IMR-90 (cell line): ENCODE results near the gene DMRTC2. TPM values are rescaled to one million over a fixed set of nuclear protein-coding genes. Genes with fewer than 3 reads are reported as not detected.

Source experiments
- ATAC-seq: fragments of 200-7000 bp; cut with Tn5 transposase; 2 replicates; pipeline ENCODE4 v1.9.1; 2020; ENCODE audit warnings: low read depth, mild to moderate bottlenecking, moderate library complexity
- BruUV-seq: library from RNA; stranded (reverse); fragments of 400-500 nt; replicated peaks from 2 replicates; lab custom pipeline; 2021; lab: Mats Ljungman, UMichigan
- CTCF ChIA-PET: fragments of 300-600 bp; formaldehyde crosslinking; extraction: SDS; loops from one replicate; lab custom pipeline; 2021; ENCODE audit warnings: antibody characterized with exemption; lab: Yijun Ruan, JAX
- POLR2A ChIA-PET: fragments of 300-600 bp; sonication (Branson Sonifier 250); formaldehyde crosslinking; loops from one replicate; lab custom pipeline; 2022; ENCODE audit warnings: antibody characterized with exemption; ENCODE audit not compliant: unreplicated experiment; lab: Charles Lee
- DNase-seq: peaks from one replicate; pipeline ENCODE4 v3.0.0; 2013
- H2AFZ ChIP-seq: replicated peaks from 2 replicates; pipeline ENCODE3; 2013; ENCODE audit warnings: low read length, mild to moderate bottlenecking; ENCODE audit not compliant: poor library complexity
- H2AK5ac ChIP-seq: 2 replicates; pipeline ENCODE4 v1.6.1; 2013; ENCODE audit warnings: low read depth, low read length, inconsistent platforms
- H2AK9ac ChIP-seq: replicated peaks from 2 replicates; pipeline ENCODE3; 2013; ENCODE audit warnings: mild to moderate bottlenecking, low read depth, low read length, moderate library complexity; ENCODE audit not compliant: poor library complexity
- H2BK120ac ChIP-seq: 2 replicates; pipeline ENCODE4 v1.6.1; 2013; ENCODE audit warnings: low read depth, low read length, inconsistent platforms
- H2BK15ac ChIP-seq: 3 replicates; pipeline ENCODE4 v1.6.1; 2013; ENCODE audit warnings: low read depth, low read length, inconsistent platforms
- H2BK20ac ChIP-seq: 2 replicates; pipeline ENCODE4 v1.6.1; 2013; ENCODE audit warnings: low read depth, mild to moderate bottlenecking, inconsistent platforms, low read length, moderate library complexity
- H2BK5ac ChIP-seq: 2 replicates; pipeline ENCODE4 v1.6.1; 2013; ENCODE audit warnings: mild to moderate bottlenecking, low read depth, low read length, inconsistent platforms; ENCODE audit not compliant: poor library complexity, severe bottlenecking
- H3K14ac ChIP-seq: replicated peaks from 2 replicates; pipeline ENCODE4 v1.6.1; 2013; ENCODE audit warnings: low read depth, low read length, inconsistent platforms
- H3K18ac ChIP-seq: 2 replicates; pipeline ENCODE4 v1.6.1; 2013; ENCODE audit warnings: low read depth, low read length, control low read depth
- H3K23ac ChIP-seq: 2 replicates; pipeline ENCODE4 v1.6.1; 2013; ENCODE audit warnings: low read depth, low read length, inconsistent platforms
- H3K27ac ChIP-seq: 2 replicates; pipeline ENCODE4 v1.5.1; 2013; ENCODE audit warnings: mild to moderate bottlenecking, control low read depth, low read length; ENCODE audit not compliant: insufficient read depth
- H3K27me3 ChIP-seq: 2 replicates; pipeline ENCODE4 v1.6.1; 2013; ENCODE audit warnings: low read length; ENCODE audit not compliant: control insufficient read depth, insufficient read depth
- H3K36me3 ChIP-seq: 2 replicates; pipeline ENCODE4 v1.6.1; 2013; ENCODE audit warnings: low read length, mixed read lengths; ENCODE audit not compliant: control insufficient read depth, insufficient read depth
- H3K4ac ChIP-seq: 2 replicates; pipeline ENCODE4 v1.6.1; 2013; ENCODE audit warnings: low read depth, low read length, inconsistent platforms
- H3K4me1 ChIP-seq: 2 replicates; pipeline ENCODE4 v1.6.1; 2013; ENCODE audit warnings: low read length, mixed read lengths; ENCODE audit not compliant: control insufficient read depth, insufficient read depth
- H3K4me2 ChIP-seq: 2 replicates; pipeline ENCODE4 v1.6.1; 2013; ENCODE audit warnings: low read depth, mild to moderate bottlenecking, control low read depth, low read length, moderate library complexity
- H3K4me3 ChIP-seq: 2 replicates; pipeline ENCODE4 v1.5.1; 2013; ENCODE audit warnings: low read depth, mild to moderate bottlenecking, control low read depth, low read length, moderate library complexity; ENCODE audit not compliant: insufficient read depth
- H3K56ac ChIP-seq: 2 replicates; pipeline ENCODE4 v1.6.1; 2013; ENCODE audit warnings: low read length, inconsistent platforms; ENCODE audit not compliant: insufficient read depth; ENCODE audit errors: extremely low read depth
- H3K79me1 ChIP-seq, 2 experiments: 2 replicates each; pipeline ENCODE4 v1.6.1; 2013; ENCODE audit warnings: low read length in 2 of 2, inconsistent platforms in 1 of 2, low read depth in 1 of 2
- H3K9ac ChIP-seq: 2 replicates; pipeline ENCODE4 v1.6.1; 2013; ENCODE audit warnings: low read depth, low read length, control low read depth
- H3K9me1 ChIP-seq: 2 replicates; pipeline ENCODE4 v1.6.1; 2013; ENCODE audit warnings: low read length, inconsistent platforms; ENCODE audit not compliant: insufficient read depth
- H3K9me3 ChIP-seq: 2 replicates; pipeline ENCODE4 v1.6.1; 2013; ENCODE audit warnings: low read length; ENCODE audit not compliant: control insufficient read depth, insufficient read depth
- H4K20me1 ChIP-seq: 2 replicates; pipeline ENCODE4 v1.6.1; 2013; ENCODE audit warnings: low read length, inconsistent platforms; ENCODE audit not compliant: insufficient read depth
- H4K5ac ChIP-seq: 2 replicates; pipeline ENCODE4 v1.6.1; 2013; ENCODE audit warnings: mild to moderate bottlenecking, low read depth, low read length, control low read depth
- H4K8ac ChIP-seq, 2 experiments: 2 replicates each; pipeline ENCODE4 v1.6.1; 2013; ENCODE audit warnings: low read depth in 2 of 2, low read length in 2 of 2, control low read depth in 1 of 2, inconsistent platforms in 1 of 2
- H4K91ac ChIP-seq: 2 replicates; pipeline ENCODE4 v1.6.1; 2013; ENCODE audit warnings: low read depth, low read length, inconsistent platforms; ENCODE audit not compliant: insufficient read depth
- BHLHE40 ChIP-seq: fragments of 150-350 bp; IDR thresholded peaks from 2 replicates; pipeline ENCODE4 v1.6.1; 2016; ENCODE audit warnings: mild to moderate bottlenecking, low read depth, low read length
- CTCF ChIP-seq: conservative IDR thresholded peaks from 2 replicates; pipeline ENCODE4 v1.5.1; 2012; ENCODE audit warnings: mild to moderate bottlenecking, low read depth, low read length, improper control_type of control experiment
- ELK1 ChIP-seq: fragments of 150-350 bp; IDR thresholded peaks from 2 replicates; pipeline ENCODE4 v1.6.1; 2016; ENCODE audit warnings: low read depth, mild to moderate bottlenecking, low read length, moderate library complexity, borderline replicate concordance
- FOS ChIP-seq: fragments of 150-350 bp; IDR thresholded peaks from 2 replicates; pipeline ENCODE4 v1.6.1; 2016; ENCODE audit warnings: low read depth, low read length
- MAFK ChIP-seq: IDR thresholded peaks from 2 replicates; pipeline ENCODE4 v1.6.1; 2012; ENCODE audit warnings: low read depth, low read length, improper control_type of control experiment
- MAZ ChIP-seq: IDR thresholded peaks from 2 replicates; pipeline ENCODE4 v1.6.1; 2012; ENCODE audit warnings: low read depth, mild to moderate bottlenecking, low read length, improper control_type of control experiment, moderate library complexity, borderline replicate concordance
- MXI1 ChIP-seq: IDR thresholded peaks from 2 replicates; pipeline ENCODE4 v1.6.1; 2012; ENCODE audit warnings: low read depth, mild to moderate bottlenecking, low read length, moderate library complexity, borderline replicate concordance
- NFE2L2 ChIP-seq: fragments of 150-350 bp; IDR thresholded peaks from 2 replicates; pipeline ENCODE4 v1.6.1; 2016; ENCODE audit warnings: low read depth, mild to moderate bottlenecking, low read length
- SMC3 ChIP-seq: fragments of 150-350 bp; IDR thresholded peaks from 2 replicates; pipeline ENCODE4 v1.6.1; 2016; ENCODE audit warnings: low read depth, mild to moderate bottlenecking, antibody characterized with exemption, low read length, moderate library complexity
- USF2 ChIP-seq: fragments of 150-350 bp; IDR thresholded peaks from 2 replicates; pipeline ENCODE4 v1.6.1; 2017; ENCODE audit warnings: mild to moderate bottlenecking, antibody characterized with exemption, low read length, low read depth
- WGBS, 2 experiments: methylation state at CpG; one replicate each; pipeline versions ENCODE4 v1.1.5 to v1.1.7; 2013; ENCODE audit warnings: missing lambda C conversion rate in 2 of 2; ENCODE audit not compliant: insufficient read length in 1 of 2; ENCODE audit errors: extremely low coverage in 2 of 2; 5-methylcytosine and 5-hydroxymethylcytosine counted together
- dilution Hi-C: fragments of 300-500 bp; cut with HindIII; formaldehyde crosslinking; loops from one replicate; pipeline ENCODE4 v1.14.3; 2018; ENCODE audit warnings: low sequenced_read_pairs; ENCODE audit not compliant: unreplicated experiment
- in situ Hi-C: fragments of 300-500 bp; cut with MboI; formaldehyde crosslinking; loops from 3 replicates; pipeline ENCODE4 v1.14.3; 2019; ENCODE audit warnings: low sequenced_read_pairs, inconsistent platforms, mixed read lengths
- intact Hi-C: fragments of 100-400 bp; cut with micrococcal nuclease; formaldehyde crosslinking; loops from 2 replicates; pipeline ENCODE4 v1.10.0; 2022
- polyA plus RNA-seq, 3 experiments: library from polyadenylated mRNA; depleted of rRNA; stranded (reverse); fragments of >200 nt; gene quantifications; 2 replicates each; pipeline ENCODE4 v1.2.3, GENCODE V29; 2012; ENCODE audit warnings: low replicate concordance in 1 of 3
- total RNA-seq: library from RNA; depleted of rRNA; stranded (reverse); fragments of >200 nt; gene quantifications from 2 replicates; pipeline ENCODE4 v1.2.3, GENCODE V29; 2012

Gene DMRTC2
- total and polyA plus RNA-seq, 2 of the 4 experiments (the other 2 are of a cell fraction), result not detected

GRCh38 chr19:41861116-41861768, 16.4 kb downstream of the DMRTC2 start:
- dilution Hi-C loops (no loop called here), intact Hi-C loops (no loop called here), in situ Hi-C loops (no loop called here)
- H4K20me1 ChIP-seq, result peaks cover 55% of the 10 kb centered on the region
- no peak overlapping the region for H2AFZ ChIP-seq
- peak overlapping the region; percentile 94 for H3K4ac ChIP-seq
- WGBS, 2 experiments, result 60% methylated on average over 1 of the region's 9 CpGs; no CpG with 5 or more reads in 1 of the 2 experiments
- H3K9ac ChIP-seq, result peak overlapping the region; percentile 100
- peak overlapping the region; percentile 99 for H3K27ac ChIP-seq
- POLR2A ChIA-PET, result interaction anchor here (1.6 kb wide), 1 partner anchor 12 kb away, joined by 7 read pairs; no protein-coding TSS in a partner anchor
- no TSS peak for BruUV-seq
- CTCF ChIA-PET, result interaction anchor here (0.5 kb wide), 1 partner anchor 11 kb away, joined by 6 read pairs; no protein-coding TSS in a partner anchor
- H2BK20ac ChIP-seq, result no peak overlapping the region
- no peaks in the 10 kb centered on the region for H3K9me3 ChIP-seq
- H2BK120ac ChIP-seq, result no peak overlapping the region
- peak overlapping the region; percentile 69 for H4K5ac ChIP-seq
- peaks cover 13 to 54% of the 10 kb centered on the region in 2 experiments; a peak in 3 of 4 replicates for H3K79me1 ChIP-seq
- peak overlapping the region; percentile 87 for H2BK5ac ChIP-seq
- peak overlapping the region; percentile 90 for H3K23ac ChIP-seq
- peak overlapping the region; percentile 5; the same call in 1 of the 2 replicates for H3K18ac ChIP-seq
- peak overlapping the region; percentile 88 to 93; a peak in 3 of 4 replicates for H4K8ac ChIP-seq
- peaks cover 12% of the 10 kb centered on the region for H3K4me1 ChIP-seq
- peaks cover 22% of the 10 kb centered on the region for H3K9me1 ChIP-seq
- peak overlapping the region; percentile 91 for H4K91ac ChIP-seq
- peak overlapping the region; percentile 98 for H3K14ac ChIP-seq
- peak overlapping the region; percentile 97 for H3K56ac ChIP-seq
- H2AK9ac ChIP-seq, result peak overlapping the region; percentile 95
- ATAC-seq (no peak), DNase-seq (no peak)
- H2AK5ac ChIP-seq, result peak overlapping the region; percentile 98
- peak overlapping the region; percentile 62 for H3K4me3 ChIP-seq
- H2BK15ac ChIP-seq, result no peak overlapping the region
- no peak for TF ChIP-seq MAFK
- no peak for TF ChIP-seq USF2
- TF ChIP-seq SMC3, result no peak
- no peak for TF ChIP-seq ELK1
- no peak for TF ChIP-seq MXI1
- no peak for TF ChIP-seq MAZ
- no peak for TF ChIP-seq NFE2L2
- no peak for TF ChIP-seq FOS
- TF ChIP-seq CTCF, result no peak
- no peak for TF ChIP-seq BHLHE40
- H3K27me3 ChIP-seq, result no peaks in the 10 kb centered on the region
- peaks cover 45% of the 10 kb centered on the region for H3K36me3 ChIP-seq
- H3K4me2 ChIP-seq, result peak overlapping the region; percentile 100
